Measurements from ENCODE around the gene PER1.

PER1 gene, protein sequence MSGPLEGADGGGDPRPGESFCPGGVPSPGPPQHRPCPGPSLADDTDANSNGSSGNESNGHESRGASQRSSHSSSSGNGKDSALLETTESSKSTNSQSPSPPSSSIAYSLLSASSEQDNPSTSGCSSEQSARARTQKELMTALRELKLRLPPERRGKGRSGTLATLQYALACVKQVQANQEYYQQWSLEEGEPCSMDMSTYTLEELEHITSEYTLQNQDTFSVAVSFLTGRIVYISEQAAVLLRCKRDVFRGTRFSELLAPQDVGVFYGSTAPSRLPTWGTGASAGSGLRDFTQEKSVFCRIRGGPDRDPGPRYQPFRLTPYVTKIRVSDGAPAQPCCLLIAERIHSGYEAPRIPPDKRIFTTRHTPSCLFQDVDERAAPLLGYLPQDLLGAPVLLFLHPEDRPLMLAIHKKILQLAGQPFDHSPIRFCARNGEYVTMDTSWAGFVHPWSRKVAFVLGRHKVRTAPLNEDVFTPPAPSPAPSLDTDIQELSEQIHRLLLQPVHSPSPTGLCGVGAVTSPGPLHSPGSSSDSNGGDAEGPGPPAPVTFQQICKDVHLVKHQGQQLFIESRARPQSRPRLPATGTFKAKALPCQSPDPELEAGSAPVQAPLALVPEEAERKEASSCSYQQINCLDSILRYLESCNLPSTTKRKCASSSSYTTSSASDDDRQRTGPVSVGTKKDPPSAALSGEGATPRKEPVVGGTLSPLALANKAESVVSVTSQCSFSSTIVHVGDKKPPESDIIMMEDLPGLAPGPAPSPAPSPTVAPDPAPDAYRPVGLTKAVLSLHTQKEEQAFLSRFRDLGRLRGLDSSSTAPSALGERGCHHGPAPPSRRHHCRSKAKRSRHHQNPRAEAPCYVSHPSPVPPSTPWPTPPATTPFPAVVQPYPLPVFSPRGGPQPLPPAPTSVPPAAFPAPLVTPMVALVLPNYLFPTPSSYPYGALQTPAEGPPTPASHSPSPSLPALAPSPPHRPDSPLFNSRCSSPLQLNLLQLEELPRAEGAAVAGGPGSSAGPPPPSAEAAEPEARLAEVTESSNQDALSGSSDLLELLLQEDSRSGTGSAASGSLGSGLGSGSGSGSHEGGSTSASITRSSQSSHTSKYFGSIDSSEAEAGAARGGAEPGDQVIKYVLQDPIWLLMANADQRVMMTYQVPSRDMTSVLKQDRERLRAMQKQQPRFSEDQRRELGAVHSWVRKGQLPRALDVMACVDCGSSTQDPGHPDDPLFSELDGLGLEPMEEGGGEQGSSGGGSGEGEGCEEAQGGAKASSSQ (N-terminal part only)

DNA sequence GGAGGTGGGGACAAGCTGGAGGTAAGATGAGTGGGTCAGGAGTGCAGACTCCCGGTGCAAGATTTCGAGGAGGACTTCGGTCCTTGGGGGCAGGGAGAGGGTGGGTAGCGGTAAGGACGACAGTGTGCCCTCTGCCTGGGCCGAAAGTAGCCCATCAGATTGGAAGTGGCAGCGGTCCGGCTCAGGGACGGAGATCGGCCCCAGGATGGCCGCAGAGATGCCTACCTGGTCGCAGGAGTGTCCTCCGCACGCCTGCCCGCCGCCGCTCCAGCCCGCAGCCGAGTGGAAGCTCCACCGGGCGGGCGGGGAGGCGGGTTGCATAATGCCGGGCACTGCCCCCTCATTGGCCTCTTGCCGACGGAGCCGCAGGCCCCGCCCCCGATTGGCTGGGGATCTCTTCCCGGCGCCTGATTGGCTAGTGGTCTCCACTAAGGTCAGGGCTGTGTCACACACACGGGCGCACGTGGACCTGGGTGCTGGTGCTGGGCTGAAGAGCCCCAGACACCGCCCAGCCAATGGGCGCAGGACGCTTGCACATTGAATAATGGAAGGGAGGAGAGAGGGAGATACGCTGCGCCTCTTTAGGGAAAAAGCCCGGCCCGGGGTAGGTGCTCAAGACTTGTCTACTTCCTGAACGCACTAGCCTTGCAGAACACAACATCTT is at the start of gene PER1:
Gene PER1 (minus strand): TSS at position 293 of the 664 bp plus-strand sequence. CDS start 1,698 bp downstream, outside the sequence.
- peak; percentile 94 for DNase-seq (ENCODE audit: low read depth)
- H3K4me3 ChIP-seq (ENCODE audit: low read depth, low read length) = peak within 1 kb of the TSS; percentile 87

DNA sequence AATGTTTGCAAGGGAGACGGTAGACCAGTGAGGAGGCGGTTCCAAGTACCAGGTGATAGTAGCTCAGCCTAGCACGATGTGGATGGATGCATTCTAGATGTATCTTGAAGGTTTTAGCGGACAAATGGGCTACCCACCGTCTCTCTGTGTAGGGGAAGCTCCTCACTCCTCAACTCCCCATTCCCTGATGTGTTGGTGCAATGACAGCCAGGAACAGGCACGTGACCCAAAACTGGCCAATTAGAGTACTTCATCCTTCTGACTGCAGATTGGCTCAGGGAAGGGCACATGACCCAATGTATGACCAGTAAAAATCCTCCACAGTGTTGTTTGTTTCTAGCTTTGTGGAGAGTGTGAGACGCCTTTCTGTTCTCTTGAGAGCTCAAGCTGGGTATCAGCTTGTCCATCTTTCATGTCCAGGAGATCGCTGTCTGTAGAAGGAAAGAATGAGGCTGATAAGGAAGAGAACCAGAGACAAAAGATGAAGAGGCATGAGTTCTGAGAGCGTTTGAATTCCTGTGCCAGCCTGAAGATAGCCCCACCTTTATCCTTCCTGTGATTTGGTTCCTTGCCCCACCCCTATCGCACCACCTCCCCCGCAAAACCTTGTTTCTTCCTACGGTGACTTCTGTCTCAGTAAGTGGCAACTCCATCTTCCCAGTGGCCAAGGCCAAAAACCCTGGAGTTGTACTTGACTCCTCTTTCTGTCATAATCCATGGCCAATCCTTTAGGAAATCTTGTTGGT is 40.0 kb upstream of the PER1 start:
- H3K4me3 ChIP-seq (ENCODE audit: low read depth, low read length) = peak overlapping the region; percentile 40
- peak; percentile 69 for DNase-seq (ENCODE audit: low read depth)

DNA sequence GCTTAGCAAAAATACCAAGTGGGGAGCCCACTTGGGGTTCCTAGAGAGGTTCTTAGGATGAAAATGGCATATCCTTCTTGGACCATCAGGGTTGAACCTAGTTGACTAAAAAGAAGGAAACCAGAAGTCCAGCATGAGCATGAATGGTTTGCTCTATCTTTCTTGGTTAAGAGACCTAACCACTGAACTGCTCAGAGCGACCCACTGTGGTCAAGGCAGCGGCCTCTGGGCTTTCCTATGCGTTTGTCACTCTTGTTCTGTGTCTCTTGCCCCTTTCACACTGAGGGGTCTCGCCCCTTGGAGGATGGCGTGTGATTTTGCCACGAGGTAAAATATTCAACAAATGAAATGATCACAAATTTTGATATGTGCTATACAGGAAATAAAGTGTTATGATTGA is 38.3 kb upstream of the PER1 start:
- DNase-seq (ENCODE audit: low read depth) = no peak
- H3K4me3 ChIP-seq (ENCODE audit: low read depth, low read length) = peak overlapping the region; percentile 26

DNA sequence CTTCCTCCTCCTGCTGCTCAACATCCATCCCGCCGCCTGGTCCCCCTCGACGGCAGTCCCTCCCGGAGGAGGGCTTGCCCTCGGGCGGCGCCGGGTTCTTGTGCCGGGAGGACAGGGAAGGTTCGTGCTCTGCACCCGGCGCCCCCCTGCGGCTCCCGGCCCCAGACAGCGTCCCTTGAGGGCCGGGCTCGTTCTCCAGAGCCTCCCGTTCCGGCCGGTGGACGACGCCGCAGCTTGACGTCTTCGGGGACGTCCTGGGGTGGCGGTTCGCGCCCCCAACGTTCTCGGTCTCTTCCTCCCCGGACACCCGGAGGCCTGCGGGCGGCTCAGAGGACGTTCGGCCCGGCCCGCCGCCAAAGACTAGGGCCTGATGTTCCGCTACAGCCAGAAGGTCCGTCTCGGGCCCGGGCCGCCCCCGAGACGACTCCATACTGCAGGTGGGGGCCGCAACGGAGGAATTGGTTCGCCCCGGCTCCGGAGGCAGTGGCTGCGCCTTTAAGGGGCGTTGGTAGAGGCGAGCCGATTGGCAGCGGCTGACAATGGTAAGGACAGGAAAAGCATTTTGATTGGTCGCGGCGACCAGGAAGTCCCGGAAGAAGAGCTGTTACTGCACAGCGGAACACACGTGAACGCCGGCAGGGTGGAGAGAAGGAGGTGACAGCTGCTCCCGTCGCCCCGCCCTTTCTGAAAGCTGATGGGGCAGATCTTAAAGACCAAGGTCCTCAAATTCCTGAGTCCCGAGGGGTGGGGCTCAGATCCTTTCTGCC is 37.7 kb upstream of the PER1 start, which contains the start of gene BORCS6:
Gene BORCS6 (minus strand): TSS at position 470 of the 767 bp plus-strand sequence. CDS start 40 bp downstream, at position 430.
- DNase-seq (ENCODE audit: low read depth) = peak; percentile 96

DNA sequence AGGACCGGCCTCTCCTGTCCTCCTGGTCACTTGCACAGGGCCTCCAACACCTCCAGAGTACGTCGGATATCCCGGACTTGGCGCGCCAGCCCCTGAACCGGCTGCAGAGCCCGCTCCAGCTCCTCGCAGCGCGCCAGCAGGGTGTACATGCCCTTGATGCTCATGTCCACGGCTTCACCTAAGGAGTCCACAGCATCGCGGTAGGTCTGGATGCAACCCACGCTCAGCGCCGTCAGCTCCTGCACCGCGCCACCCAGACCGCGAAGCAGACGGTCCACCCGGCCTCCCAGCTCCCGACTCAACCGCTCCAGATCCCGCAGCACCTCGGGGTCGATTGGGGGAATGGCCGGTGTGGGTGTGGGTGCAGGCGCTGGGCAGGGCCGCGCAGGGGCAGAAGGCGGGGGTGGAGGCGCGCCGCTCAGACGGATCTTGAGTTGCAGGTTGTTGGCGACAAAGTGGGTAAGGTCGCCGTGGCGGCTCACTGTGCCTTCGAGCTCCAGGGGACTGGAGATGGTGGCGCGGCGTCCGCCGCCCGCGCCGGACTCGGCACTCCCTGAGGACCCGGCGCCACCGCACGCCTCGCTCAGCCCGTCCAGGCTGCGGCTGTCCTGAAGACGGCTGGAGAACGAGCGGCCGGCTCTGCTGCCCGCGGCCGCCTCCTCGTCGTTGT is 37.0 kb upstream of the PER1 start:
- DNase-seq (ENCODE audit: low read depth) = no peak
- H3K4me3 ChIP-seq (ENCODE audit: low read depth, low read length) = peak overlapping the region; percentile 79

More for the DNA sequence above, 37.7 kb upstream of the PER1 start, which contains the start of gene BORCS6:
- H3K4me3 ChIP-seq (ENCODE audit: low read depth, low read length) = peak within 1 kb of the TSS; percentile 79

DNA sequence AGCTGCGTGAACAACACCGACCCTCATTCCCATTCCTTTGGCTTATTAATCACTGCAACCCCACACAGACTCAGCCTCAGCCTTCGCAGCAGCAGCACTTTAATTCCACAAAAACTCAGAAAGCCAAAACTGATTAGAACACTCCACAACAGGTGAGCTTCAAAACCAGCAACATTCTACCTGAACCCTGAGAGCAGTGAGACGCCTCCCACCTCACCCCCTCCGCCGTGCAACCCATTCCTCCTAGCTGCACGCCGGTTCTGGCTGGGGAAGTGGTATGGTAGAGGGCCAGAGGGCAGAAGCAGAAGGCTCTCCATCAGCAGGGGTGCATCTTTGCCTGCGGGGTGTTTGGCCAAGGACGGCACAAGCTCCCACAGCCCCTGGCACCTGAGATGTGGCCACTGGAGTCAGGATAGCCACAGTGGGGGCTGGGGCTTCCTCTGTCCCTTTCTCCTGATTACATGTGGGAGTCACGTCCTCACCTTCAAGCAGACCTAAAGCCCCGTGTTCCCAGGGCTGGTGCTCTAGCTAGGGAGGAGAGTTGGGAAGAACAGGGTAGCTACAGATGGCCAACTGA is 36.1 kb upstream of the PER1 start:
- no peak for DNase-seq (ENCODE audit: low read depth)

DNA sequence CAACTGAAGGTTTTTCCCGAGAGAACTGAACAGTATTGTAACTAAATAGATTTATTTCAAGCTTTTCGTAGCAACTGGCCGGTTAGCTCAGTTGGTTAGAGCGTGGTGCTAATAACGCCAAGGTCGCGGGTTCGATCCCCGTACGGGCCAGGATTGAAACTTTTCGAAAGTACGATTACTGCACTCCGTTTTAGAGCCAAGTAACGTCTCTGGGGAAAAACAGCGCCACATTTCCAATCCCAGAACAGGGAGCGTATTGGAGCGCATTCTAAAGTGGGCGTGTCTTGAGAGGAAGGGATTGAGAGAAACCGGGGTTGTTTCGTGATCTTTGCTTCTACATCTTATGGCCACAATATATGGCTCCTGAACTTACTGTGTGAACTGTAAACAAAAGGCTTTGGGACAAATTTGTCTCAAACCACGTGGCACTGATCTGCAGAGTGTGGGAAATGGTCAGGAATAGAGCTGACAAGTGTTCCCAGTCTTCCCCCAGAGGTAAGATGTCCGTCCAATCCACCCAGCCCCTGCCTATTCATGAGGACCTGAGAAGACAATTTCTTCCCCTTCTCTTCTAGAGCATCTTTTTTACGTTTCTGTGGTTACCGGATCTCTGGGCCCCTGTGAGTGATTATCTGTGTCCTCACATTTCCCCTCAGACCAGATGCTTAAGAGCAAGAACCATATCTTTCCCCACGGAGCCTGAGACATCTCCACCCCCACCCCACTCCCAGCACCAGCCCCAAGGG is 35.5 kb upstream of the PER1 start:
- peak overlapping the region; percentile 94 for H3K4me3 ChIP-seq (ENCODE audit: low read depth, low read length)
- peak; percentile 99 for DNase-seq (ENCODE audit: low read depth)

More for the DNA sequence above, 36.1 kb upstream of the PER1 start:
- peak overlapping the region; percentile 79 for H3K4me3 ChIP-seq (ENCODE audit: low read depth, low read length)

DNA sequence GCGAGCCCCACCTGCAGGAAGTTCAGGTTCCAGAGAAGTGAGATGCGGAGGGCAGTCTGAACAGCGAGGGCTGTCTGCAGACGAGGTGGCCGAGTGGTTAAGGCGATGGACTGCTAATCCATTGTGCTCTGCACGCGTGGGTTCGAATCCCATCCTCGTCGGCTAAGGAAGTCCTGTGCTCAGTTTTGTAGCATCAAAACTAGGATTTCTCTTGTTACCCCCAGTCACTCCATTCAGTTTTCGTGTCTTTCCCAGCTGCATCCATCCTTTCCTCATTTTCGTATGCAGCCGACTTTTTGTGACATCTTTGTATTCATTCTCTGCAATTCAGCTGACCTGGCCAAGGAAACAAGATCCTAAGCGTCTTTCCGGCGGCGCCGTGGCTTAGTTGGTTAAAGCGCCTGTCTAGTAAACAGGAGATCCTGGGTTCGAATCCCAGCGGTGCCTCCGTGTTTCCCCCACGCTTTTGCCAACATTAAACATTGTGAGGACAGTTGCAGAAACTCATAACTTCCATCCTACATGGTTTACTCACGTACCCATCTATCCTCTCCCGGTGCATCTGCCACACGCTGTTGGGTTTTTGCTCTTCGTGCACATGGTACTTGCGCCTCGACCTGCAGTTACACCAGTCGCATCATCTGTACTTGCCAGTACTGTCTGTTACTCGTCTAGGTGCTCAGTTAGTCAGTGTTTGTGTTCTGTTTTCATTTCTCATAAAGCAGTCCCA is 34.7 kb upstream of the PER1 start:
- DNase-seq (ENCODE audit: low read depth) = peak; percentile 83
- H3K4me3 ChIP-seq (ENCODE audit: low read depth, low read length) = peak overlapping the region; percentile 94

DNA sequence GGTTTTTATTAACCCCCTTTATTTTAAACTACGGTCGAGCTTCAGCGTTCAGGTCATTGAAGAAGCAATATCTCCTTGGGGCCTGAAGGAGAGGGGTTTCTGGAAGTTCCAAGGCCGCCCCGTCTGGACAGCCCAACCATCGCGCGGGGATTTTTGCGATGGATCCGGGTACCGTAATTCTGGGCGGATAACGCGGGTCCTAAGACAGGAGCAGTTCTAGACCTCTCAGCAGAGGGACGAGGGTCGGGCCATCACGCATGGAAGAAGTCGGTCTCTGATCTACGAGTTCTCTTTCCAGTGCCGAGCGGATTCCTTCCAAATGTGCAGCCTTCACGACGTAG is 34.2 kb upstream of the PER1 start:
- no peak for DNase-seq (ENCODE audit: low read depth)
- peak overlapping the region; percentile 94 for H3K4me3 ChIP-seq (ENCODE audit: low read depth, low read length)

DNA sequence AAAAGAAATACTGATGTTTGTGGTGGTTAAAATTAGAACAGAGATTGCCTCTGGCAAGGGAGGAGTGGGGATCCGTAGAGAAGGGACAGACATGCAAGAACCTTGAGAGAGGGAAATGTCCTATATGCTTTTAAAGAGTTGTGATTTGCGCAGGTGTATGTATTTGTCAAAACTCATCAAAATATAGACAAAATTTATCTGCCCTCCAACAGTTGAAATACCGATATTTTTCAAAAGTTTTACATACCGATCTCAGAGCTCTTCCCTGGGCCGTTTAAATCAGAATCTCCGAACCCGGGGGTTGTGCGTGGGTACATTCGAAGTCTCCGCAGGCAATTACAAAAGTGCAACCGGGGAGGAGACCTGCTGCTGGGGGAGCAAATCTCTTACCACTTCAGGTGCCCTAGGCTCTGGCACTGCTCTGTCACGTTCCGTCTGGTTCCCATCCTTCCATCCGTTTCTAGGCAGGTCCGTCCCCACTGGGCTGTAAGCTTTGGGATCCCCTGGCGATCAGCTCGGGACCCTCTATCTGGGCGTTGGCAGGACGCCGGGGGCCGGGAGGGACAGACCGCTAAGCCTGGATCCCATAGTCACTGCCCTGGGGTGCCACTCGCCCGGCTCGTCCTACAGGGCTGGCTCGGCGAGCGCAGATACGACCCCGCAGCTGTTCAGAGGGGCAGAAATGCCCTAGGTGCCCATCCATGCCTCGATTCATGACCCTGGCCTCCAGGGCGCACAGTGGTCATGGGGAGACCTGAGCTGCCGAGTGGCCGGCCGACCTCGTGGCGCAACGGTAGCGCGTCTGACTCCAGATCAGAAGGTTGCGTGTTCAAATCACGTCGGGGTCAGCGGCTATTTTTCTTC is 33.6 kb upstream of the PER1 start:
- peak overlapping the region; percentile 94 for H3K4me3 ChIP-seq (ENCODE audit: low read depth, low read length)
- no peak for DNase-seq (ENCODE audit: low read depth)

DNA sequence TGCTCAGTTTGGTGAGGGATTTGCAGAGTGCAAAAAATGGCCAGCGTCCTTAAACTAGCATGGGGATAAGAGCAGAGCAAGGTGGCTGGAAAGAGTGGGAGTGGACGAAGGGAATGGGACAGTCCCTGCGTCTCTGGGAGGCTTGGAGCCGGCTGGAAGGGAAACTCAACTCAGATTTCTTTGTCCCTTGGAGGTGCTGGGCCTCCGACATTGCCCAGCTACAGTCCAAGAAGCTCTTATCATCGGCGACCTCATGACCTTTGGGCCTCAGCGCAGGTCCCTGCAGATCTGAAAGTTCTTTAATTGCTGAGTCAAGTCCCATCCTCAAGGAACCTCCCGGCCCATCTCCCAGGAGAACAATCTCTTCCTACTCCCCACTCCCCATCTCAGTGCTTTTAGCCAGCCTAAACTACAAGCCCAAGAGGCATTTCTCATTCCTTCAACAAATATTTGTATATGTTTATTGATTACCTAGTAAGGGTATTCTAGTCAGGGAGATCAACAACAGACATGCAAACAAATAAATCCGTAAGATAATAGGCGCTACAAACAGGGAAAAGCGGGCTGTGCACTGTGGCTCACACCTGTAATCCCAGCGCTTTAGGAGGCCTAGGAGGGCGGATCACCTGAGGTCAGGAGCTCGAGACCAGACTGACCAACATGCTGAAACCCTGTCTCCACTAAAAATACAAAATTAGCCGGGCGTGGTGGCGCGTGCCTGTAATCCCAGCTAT is 25.0 kb upstream of the PER1 start:
- H3K4me3 ChIP-seq (ENCODE audit: low read depth, low read length) = peak overlapping the region; percentile 67
- DNase-seq (ENCODE audit: low read depth) = no peak

DNA sequence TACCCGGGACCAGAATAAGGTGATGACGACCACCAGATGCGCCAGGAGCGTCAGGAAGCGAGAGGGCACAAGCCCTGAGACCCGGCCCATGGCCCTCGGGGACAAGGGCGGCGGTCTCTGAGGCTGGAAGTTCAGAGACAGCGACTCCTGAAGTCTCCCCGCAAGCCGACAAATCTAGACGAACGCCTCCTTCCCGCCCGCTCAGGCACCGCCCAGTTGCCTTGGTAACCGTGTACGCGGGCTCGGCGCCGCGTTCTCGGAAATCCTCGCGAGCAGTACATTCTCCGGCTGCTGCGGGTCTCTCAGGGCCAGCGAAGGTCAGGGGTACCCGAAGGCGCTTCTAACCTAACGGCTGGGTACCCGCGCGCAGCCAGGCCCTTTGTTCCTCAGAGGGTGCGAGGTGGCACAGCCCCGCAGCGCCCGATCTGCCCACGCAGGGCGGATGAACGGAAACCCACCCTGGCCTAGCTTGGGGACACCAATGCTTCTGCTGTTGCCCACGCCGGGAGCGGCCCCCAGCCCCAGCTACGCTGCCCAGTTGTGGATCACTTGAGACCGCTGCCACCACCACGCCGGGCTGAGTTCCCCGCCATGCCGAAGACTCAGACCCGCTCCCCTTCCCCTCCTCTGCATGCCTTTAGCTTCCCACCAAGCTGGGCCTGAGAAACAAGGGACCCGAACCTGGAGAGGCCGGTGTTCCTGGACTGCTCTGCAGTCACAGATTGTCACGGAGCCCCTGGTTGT is 24.2 kb upstream of the PER1 start, which contains the start of gene TMEM107:
Gene TMEM107 (minus strand): TSS at position 184 of the 744 bp plus-strand sequence. CDS start 94 bp downstream, at position 90.
- DNase-seq (ENCODE audit: low read depth) = no peak
- peak within 1 kb of the TSS; percentile 67 for H3K4me3 ChIP-seq (ENCODE audit: low read depth, low read length)

DNA sequence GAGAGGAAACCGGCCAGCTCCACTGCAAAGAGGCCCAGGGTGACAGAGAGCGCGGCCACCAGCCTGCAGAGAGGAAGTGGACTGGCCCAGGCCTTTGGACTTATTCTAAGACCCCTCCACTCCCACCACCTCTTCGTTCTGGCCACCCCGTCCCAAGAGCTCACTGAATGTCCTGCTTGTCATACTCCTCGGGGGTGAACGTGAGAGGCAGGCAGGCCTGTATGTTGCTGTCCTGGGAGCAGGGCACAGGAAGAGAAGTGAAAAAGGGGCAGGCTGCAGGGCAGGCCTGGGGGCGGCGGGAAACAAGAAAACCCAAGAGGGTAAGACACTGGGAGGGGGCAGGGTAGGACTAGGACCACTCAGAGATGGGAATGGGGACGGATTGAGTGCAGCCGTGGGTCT is 23.6 kb upstream of the PER1 start:
- DNase-seq (ENCODE audit: low read depth) = no peak
- H3K4me3 ChIP-seq (ENCODE audit: low read depth, low read length) = peak overlapping the region; percentile 67

All from skeletal muscle cell (primary cell).